T-cell (primary cell): Measurements from ENCODE around the gene NEUROD1. TPM values are rescaled to one million over a fixed set of nuclear protein-coding genes. Genes with fewer than 3 reads are reported as not detected.

Source experiments
- ATAC-seq, 4 experiments: fragments of 200-7000 bp in 3 of 4; fragments of 150-1000 bp in 1 of 4; cut with Tn5 transposase; replicated peaks in 1 of 4; 1 replicate in 3 of 4; 2 replicates in 1 of 4; pipeline ENCODE4 v1.10.0; 2021; ENCODE audit warnings: moderate library complexity in 3 of 4, mild to moderate bottlenecking in 2 of 4, moderate number of reproducible peaks in 1 of 4
- CTCF ChIA-PET, 2 donors: fragments of 300-600 bp; sonication (Branson Sonifier 250); formaldehyde crosslinking; loops; one replicate each; lab custom pipeline; 2022; ENCODE audit warnings: antibody characterized with exemption in 2 of 2; lab: Charles Lee
- POLR2A ChIA-PET, 2 donors: fragments of 300-600 bp; sonication (Branson Sonifier 250); formaldehyde crosslinking; loops; one replicate each; lab custom pipeline; 2022; ENCODE audit warnings: antibody characterized with exemption in 2 of 2; lab: Charles Lee
- DNase-seq, 35 experiments: peaks; one replicate each; pipeline versions ENCODE4 v3.0.0 to v3.0.0-alpha.2; 2013 to 2023
- H3K27ac ChIP-seq: one replicate; pipeline ENCODE4 v1.5.1; 2013; ENCODE audit warnings: low read length
- H3K27me3 ChIP-seq, 2 experiments: replicated peaks in 1 of 2; 1 replicate in 1 of 2; 2 replicates in 1 of 2; pipeline versions ENCODE4 v1.6.1 to v1.7.0; 2013; ENCODE audit warnings: low read length in 1 of 2, mixed read lengths in 1 of 2; ENCODE audit not compliant: control insufficient read depth in 2 of 2, insufficient read depth in 2 of 2; ENCODE audit errors: extremely low read depth in 1 of 2
- H3K36me3 ChIP-seq, 2 donors: 1 replicate in 1 of 2; 2 replicates in 1 of 2; pipeline versions ENCODE4 v1.6.1 to v1.7.0; 2013; ENCODE audit warnings: low read length in 1 of 2; ENCODE audit not compliant: control insufficient read depth in 2 of 2, insufficient read depth in 1 of 2; ENCODE audit errors: extremely low read depth in 1 of 2
- H3K4me1 ChIP-seq, 2 experiments: 1 replicate in 1 of 2; 2 replicates in 1 of 2; pipeline versions ENCODE4 v1.6.1 to v1.7.0; 2013; ENCODE audit warnings: low read length in 2 of 2, mixed read lengths in 1 of 2; ENCODE audit not compliant: insufficient read depth in 2 of 2, control insufficient read depth in 1 of 2; ENCODE audit errors: extremely low read depth in 1 of 2
- H3K4me3 ChIP-seq, 2 donors: 1 replicate in 1 of 2; 2 replicates in 1 of 2; pipeline versions ENCODE4 v1.5.1 to v1.7.0; 2013; ENCODE audit warnings: mild to moderate bottlenecking in 2 of 2, low read length in 1 of 2, moderate library complexity in 1 of 2; ENCODE audit not compliant: control insufficient read depth in 1 of 2; ENCODE audit errors: extremely low read depth in 1 of 2
- H3K9me3 ChIP-seq: 2 replicates; pipeline ENCODE4 v1.7.0; 2013
- H3K27ac Mint-ChIP-seq, 2 donors: one replicate each; pipeline ENCODE4 v1.8.0; 2020 to 2021; ENCODE audit warnings: mild to moderate bottlenecking in 2 of 2, mixed read lengths in 2 of 2
- H3K27me3 Mint-ChIP-seq, 2 donors: one replicate each; pipeline ENCODE4 v1.8.0; 2021 to 2022; ENCODE audit warnings: mixed read lengths in 2 of 2
- H3K36me3 Mint-ChIP-seq: one replicate; pipeline ENCODE4 v1.8.0; 2021; ENCODE audit warnings: mixed read lengths
- H3K4me1 Mint-ChIP-seq, 3 donors: one replicate each; pipeline ENCODE4 v1.8.0; 2020 to 2022; ENCODE audit warnings: mixed read lengths in 3 of 3, mild to moderate bottlenecking in 1 of 3
- H3K4me3 Mint-ChIP-seq, 3 donors: one replicate each; pipeline ENCODE4 v1.8.0; 2020 to 2022; ENCODE audit warnings: mild to moderate bottlenecking in 3 of 3, mixed read lengths in 3 of 3, moderate library complexity in 3 of 3
- H3K9me3 Mint-ChIP-seq, 3 donors: one replicate each; pipeline ENCODE4 v1.8.0; 2020 to 2022; ENCODE audit warnings: mixed read lengths in 3 of 3
- WGBS: methylation state at CpG from one replicate; pipeline ENCODE4 v1.1.5; 2013; ENCODE audit warnings: missing lambda C conversion rate; ENCODE audit not compliant: insufficient coverage; 5-methylcytosine and 5-hydroxymethylcytosine counted together
- total RNA-seq, 35 experiments: library from RNA in 6 of 35; stranded (reverse) in 6 of 35; fragments of 120-200 nt in 1 of 35; gene quantifications; one replicate each; pipeline versions ENCODE4 v1.2.1 to v1.2.4 and lab custom pipeline; 2013 to 2026

NEUROD1 gene
- total RNA-seq, 5 donors from 2014 or later (not counting 1 experiment from before 2014, with no cell fraction given): not detected

DNA sequence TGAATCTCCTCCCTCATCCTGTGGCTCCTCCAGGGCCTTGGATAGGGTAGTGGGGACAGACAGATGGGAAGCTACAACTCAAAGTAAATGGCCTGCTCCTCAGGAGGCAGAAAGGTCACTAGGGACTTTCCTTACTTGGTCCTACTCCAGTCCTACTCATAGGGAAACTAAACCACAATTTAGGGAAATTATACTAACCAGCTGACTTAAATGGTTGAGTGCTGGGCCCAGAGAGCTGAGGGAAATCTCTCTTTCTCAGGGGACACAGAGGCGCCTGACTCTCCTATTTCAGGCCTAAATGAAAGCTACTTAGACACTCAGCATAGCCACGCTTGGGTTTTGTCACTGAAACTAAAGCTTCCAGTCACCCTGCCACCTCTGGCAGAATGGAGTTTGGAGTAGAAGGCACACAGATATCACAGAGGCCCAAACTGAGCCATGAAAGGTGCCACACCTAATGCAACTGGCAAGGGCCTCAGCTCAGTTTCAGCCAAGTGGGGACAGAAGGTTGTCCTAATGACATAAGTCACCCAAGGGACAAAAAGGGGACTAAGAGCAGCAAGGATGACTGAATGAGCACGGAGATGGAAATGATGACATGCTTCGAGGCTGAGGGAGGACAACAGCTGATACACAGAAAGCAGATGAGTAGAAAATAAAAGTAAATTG is 47.5 kb downstream of the NEUROD1 start:
- DNase-seq: no peak
- Mint-ChIP-seq H3K4me1 (no peaks in the 10 kb centered on the region), H3K4me3 (no peak overlapping the region), H3K27me3 (peaks cover 0 to 10% of the 10 kb centered on the region in 2 donors), H3K9me3 (no peaks in the 10 kb centered on the region), H3K36me3 (no peaks in the 10 kb centered on the region), H3K27ac (no peak overlapping the region)
- no peak for ATAC-seq
- no peak overlapping the region for H3K27ac ChIP-seq
- WGBS: 83% methylated on average over 1 of the region's 4 CpGs
- no peaks in the 10 kb centered on the region for H3K9me3 ChIP-seq
- H3K4me3 ChIP-seq: no peak overlapping the region
- no peaks in the 10 kb centered on the region for H3K4me1 ChIP-seq
- H3K36me3 ChIP-seq: no peaks in the 10 kb centered on the region
- peaks cover 0 to 3% of the 10 kb centered on the region in 2 experiments for H3K27me3 ChIP-seq
- CTCF ChIA-PET: no interaction called here
- POLR2A ChIA-PET: no interaction called here

DNA sequence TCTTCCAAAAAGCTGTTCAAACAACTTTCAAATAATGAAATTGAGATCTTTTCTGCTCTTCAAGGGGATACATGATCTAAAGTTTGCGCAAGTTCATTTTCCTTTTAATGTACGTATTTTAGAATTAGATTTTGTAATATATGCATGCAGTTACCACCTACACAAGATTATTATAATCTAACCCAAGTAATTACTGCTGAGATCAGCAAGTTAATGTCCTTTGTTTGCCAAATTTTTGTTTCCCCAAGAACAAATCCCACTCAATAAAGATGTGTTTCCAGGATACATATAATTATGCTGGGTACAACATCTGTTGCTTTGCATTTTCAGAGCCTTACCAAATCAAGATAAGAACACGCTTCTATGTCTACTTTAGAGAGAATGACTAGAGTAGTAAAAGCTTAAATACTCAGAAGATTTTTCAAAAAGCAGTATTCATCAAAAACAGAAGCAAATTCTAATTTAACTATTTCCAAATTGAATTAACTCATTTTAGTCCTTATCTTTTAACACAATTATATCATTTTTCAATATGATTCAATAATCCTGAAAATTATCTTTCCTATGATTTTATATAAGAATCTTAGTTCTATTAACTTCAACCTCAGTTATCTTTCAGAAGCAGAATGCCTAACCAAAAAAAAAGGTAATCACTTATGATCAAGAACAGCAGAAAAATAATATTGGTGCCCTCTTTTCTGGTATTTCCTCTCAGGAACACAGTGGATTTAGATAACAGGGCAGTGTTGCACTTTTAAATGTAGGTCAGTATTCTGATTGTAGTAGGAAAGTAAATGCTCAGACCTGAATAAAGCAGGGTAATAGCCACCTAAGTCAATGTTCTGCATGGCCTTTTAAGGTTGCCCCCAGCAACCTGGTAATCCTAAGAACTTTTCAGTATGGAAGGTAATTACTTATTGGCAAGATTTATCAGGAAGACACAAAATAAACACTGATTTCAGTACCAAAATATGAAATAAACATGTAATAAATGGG is 51.4 kb downstream of the NEUROD1 start:
- no peaks in the 10 kb centered on the region for H3K9me3 Mint-ChIP-seq
- H3K4me1 Mint-ChIP-seq: no peaks in the 10 kb centered on the region
- H3K27me3 Mint-ChIP-seq: peaks cover 2 to 27% of the 10 kb centered on the region in 2 donors
- Histone ChIP-seq H3K9me3 (no peaks in the 10 kb centered on the region), H3K4me1 (no peaks in the 10 kb centered on the region), H3K27me3 (peaks cover 0 to 3% of the 10 kb centered on the region in 2 experiments), H3K27ac (no peak overlapping the region), H3K36me3 (no peaks in the 10 kb centered on the region), H3K4me3 (no peak overlapping the region)
- ChIA-PET POLR2A (no interaction called here), CTCF (no interaction called here)
- no peak overlapping the region for H3K4me3 Mint-ChIP-seq
- no peaks in the 10 kb centered on the region for H3K36me3 Mint-ChIP-seq
- WGBS: no CpG with 5 or more reads among the region's 3 CpGs
- no peak for DNase-seq
- no peak overlapping the region for H3K27ac Mint-ChIP-seq
- no peak for ATAC-seq

DNA sequence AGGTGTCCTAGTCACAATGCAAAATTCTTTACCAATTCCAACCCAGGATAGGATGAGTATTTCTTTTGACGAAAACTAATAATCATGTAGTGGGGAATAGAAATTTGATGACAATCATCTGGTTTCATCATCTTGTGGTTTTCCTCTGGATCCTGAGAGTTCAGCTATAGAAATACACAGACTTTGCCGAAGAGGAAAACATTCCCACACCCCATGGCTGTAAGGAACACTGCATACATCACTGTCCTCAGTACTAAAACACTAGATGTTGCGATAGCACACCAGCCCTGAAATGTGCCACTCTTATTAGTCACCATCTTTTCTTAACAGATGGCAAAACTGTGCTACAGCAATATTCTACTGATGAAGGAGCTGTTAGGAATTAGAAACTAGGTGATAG is 52.8 kb downstream of the NEUROD1 start:
- Mint-ChIP-seq H3K36me3 (no peaks in the 10 kb centered on the region), H3K9me3 (no peaks in the 10 kb centered on the region), H3K27ac (no peak overlapping the region), H3K4me3 (no peak overlapping the region), H3K27me3 (peaks cover 4 to 26% of the 10 kb centered on the region in 2 donors), H3K4me1 (no peaks in the 10 kb centered on the region)
- no peak for ATAC-seq
- ChIA-PET POLR2A (no interaction called here), CTCF (no interaction called here)
- no peaks in the 10 kb centered on the region for H3K36me3 ChIP-seq
- no peaks in the 10 kb centered on the region for H3K9me3 ChIP-seq
- no CpG with 5 or more reads among the region's 3 CpGs for WGBS
- no peak for DNase-seq
- H3K27me3 ChIP-seq: peaks cover 0 to 3% of the 10 kb centered on the region in 2 experiments
- no peak overlapping the region for H3K4me3 ChIP-seq
- no peak overlapping the region for H3K27ac ChIP-seq
- H3K4me1 ChIP-seq: no peaks in the 10 kb centered on the region

DNA sequence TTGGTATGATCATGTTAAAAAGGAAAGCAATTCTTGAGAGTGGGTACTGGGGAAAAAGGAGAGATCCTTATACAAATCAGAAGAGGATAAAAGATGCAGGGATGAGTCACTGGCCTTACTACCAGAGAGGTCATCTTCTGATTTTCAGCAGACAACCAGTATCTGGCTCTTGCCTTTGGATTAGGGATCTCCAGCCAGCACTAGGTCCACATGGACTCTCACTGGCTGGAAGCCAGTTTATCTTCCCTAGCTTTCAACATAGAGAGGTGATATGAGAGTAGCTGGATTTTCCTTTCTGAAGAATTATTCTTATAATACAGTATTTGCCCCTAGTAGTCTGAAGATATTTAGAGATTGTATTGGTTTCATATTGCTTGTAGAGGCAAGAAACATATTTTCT is 53.6 kb downstream of the NEUROD1 start:
- DNase-seq (no peak), ATAC-seq (no peak)
- Histone ChIP-seq H3K27me3 (peaks cover 0 to 3% of the 10 kb centered on the region in 2 experiments), H3K4me1 (no peaks in the 10 kb centered on the region), H3K36me3 (no peaks in the 10 kb centered on the region), H3K9me3 (no peaks in the 10 kb centered on the region), H3K27ac (no peak overlapping the region), H3K4me3 (no peak overlapping the region)
- Mint-ChIP-seq H3K9me3 (no peaks in the 10 kb centered on the region), H3K27ac (no peak overlapping the region), H3K27me3 (peaks cover 4 to 25% of the 10 kb centered on the region in 2 donors), H3K36me3 (no peaks in the 10 kb centered on the region), H3K4me3 (no peak overlapping the region), H3K4me1 (no peaks in the 10 kb centered on the region)
- ChIA-PET CTCF (no interaction called here), POLR2A (interaction anchor here in 1 of 2 donors (0.5 kb wide), 1 partner anchor 1376 kb away, joined by 3 read pairs; no protein-coding TSS in a partner anchor)

Other genes with a start within 250 kb of the NEUROD1 start
- 100 to 1,000 TPM; 150 to 318 (median 255) TPM for gene ITGA4, start 223.1 kb downstream of the NEUROD1 start, total RNA-seq
- under 1 TPM in 1 of 5 donors, not detected in 4; 0.06 TPM for gene CERKL, start 23.4 kb downstream of the NEUROD1 start, total RNA-seq
- gene ITPRID2, start 211.2 kb upstream of the NEUROD1 start, total RNA-seq: 10 to 100 TPM; 29.1 to 55.8 (median 45.1) TPM